ENCODE data around the gene UBTD1.
"Not testable (repeated sequence)": the region's sequence is repeated elsewhere in the genome, so short reads cannot be mapped to it uniquely, and the experiment has no call there.

Gene UBTD1

DNA sequence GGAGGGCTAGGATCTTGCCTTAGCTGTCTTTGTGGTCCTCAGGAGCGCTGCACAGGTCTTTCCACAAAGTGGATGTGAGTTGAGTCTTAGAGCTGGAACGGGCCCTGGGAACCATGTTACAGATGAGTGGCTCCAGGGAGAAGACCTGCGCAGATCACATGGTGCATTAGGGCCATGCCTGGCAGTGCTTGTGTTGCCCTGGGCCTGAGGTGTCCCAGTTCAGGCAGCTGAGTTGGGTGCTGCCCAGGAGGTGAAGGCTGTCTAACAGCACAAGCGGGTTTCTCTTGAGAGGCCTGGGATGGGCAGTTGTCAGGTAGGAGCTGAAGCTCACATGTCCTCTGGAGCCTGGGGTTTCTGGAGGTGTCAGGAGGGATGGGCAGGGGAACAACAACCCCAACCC lies 40.1 kb downstream of the UBTD1 start:
- no peak for DNase-seq (ENCODE audit: low read depth)

DNA sequence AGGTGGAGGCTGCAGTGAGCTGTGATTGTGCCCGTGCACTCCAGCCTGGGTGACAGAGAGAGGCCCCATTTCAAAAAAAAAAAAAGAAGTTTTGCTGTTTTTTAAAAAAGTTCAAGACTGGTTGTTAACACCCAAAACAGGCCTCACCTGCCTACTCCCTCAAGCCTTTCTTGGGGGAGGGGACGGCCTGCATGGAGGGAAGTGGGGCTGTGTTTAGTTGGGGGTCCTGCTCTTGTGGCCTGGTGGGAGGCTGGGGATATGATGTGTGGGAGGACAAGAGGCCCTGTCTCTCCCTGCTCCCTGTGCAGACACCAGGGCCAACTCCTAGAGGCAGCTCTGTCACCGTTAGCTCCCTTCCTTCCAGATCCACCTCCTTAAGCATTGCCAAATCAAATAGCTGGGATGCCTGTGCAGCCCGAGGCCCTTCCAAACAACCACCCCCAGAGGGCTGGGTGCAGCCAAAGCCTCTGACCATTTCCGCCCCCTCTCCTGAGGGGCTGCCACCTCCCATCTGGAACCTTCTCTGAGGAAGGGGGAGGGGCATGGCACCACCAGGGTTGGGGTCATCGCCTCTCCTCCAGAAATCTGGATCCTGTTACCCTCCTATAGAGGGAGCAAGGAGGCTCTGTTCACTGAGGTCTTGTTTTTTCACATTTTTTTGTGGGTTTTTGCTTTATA lies 40.9 kb downstream of the UBTD1 start:
- DNase-seq (ENCODE audit: low read depth), result peak; percentile 91

DNA sequence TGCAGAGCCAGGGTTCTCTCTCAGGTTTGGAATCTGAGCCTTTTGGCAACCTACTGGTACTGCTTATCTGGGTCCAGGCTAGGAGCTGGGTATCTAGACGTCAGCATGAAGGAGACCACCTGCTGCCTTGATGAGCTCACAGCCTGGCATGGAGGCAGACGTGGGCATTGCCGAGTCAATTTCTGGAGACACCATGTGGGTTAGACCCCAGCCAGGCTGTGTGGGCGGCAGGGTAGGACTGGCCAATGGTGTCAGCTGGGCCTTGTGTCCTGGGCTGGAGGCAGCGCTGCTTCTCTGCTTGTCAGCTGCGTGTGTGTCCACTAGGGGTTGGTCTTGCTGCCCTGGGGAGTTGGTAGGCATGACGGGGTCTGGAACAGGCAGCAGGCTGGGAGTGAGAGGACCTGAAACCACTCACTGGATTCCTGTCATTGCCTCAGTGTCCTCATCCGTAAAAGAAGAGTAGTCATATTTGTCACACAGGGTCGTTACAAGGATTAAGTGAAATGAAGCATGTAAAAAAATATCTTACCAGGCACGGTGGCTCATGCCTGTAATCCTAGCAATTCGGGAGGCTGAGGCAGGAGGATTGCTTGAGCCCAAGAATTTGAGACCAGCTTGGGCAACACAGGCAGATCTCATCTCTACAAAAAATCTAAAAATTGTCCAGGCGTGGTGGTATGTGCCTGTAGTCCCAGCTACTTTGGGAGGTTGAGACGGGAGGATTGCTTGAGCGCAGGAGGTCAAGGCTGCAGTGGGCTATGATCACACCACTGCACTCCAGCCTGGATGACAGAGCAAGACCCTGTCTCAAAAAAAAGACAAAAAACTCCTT lies 42.2 kb downstream of the UBTD1 start:
- no peak for DNase-seq (ENCODE audit: low read depth)

DNA sequence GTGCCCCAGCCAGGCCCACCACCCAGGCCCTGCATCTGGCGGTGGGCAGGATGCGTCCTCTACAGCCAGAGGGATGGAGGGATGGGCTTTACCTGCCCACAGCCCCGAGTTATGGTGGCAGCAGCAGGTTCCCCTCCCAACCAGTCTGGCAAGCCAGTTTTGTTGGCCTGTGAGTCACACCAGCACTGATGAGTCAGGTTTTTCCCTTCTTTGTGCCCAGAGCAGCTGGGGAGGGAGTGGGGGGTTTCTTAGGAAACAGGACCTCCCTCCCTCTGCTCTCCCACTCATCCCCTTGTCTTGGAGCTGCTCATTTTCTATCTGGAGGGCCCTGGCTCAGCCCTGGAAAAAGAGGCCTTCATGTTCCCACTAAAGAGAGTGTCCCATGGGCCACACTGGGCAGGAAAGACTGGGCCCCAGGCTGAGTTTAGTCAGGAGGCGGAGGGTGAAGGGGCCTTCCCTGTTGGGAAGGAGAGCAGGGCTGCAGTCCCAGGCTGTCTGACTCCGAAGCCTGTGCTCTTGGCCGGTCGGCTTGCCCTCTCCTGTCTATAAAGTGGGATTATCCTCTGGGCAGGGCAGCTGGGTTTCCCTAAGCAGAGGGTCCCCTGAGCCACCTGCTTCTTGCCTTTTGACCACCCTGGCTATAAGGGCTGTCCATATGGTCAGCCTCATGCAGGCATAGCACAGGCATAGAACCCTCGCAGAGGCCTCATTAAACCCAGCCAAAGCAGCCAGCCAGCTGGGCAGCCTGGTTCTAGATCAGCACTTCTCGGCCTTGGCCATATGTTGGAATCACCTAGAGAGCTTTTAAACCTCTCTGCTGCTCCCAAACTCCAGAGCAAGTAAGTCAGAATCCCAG lies 43.7 kb downstream of the UBTD1 start:
- peak; percentile 98 for DNase-seq (ENCODE audit: low read depth)

DNA sequence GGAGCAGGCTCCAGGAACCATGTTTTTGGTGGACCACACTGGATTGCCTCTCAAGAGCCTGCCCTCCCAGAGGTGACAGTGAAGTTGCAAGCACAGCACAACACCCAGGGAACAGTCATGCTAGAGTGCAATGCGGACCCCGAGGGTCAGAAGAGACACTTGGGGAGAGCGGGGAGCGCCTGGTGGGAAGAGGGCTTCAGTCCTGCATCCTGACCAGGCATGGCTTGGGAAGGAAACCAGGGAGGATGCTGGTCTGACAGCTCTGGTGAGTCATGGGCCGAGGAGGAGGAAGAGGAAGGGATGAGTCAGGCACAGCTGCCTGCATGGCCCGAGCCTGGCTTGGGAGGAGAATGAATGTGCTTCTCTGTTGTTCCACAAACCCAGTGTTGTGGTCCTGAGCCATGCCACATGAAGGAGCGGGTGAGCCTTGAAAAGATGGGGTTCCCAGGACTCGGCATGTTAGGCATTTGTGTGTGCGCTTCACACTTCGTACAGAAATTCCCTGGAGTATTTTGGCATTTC lies 44.4 kb downstream of the UBTD1 start:
- peak; percentile 97 for DNase-seq (ENCODE audit: low read depth)

- DNase-seq (ENCODE audit: low read depth), result no peak
Observed at GRCh38 chr10:97546456-97547270, 47.9 kb downstream of the UBTD1 start.

GRCh38 chr10:97547271-97547600 lies 48.5 kb downstream of the UBTD1 start:
- DNase-seq (ENCODE audit: low read depth), result no peak

GRCh38 chr10:97547962-97548361 lies 49.2 kb downstream of the UBTD1 start:
- DNase-seq (ENCODE audit: low read depth), result peak; percentile 53

DNA sequence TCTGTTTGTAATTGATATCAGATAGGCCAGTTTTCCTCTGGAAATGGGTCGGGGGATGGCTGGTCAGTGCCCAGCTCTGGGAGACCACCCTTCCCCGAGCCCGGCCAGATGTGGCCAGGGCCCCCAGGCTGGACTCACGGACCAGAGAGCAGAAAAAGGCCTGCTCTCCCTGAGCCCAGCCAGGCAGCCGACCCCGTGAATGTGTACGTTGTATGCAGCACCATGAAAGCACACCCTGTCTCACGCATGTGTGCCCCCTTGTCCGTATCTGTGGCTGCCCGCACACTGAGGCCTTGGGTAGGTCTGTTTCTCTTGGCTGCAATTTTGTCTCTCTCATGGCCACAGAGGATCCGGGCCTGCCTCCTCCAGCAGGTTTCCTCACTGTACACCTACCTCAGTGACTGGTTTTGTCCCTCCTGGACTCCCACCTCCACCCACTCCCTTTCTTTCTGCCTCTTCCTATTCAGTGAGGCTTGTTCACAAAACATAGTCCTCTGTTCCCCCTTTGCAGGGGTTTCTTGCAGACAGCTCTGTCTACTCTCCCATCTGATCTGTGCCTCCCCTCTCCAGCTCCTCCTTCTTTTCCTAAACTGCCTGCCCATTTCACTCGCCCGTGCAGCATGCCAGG lies 50.2 kb downstream of the UBTD1 start:
- no peak for DNase-seq (ENCODE audit: low read depth)

DNA sequence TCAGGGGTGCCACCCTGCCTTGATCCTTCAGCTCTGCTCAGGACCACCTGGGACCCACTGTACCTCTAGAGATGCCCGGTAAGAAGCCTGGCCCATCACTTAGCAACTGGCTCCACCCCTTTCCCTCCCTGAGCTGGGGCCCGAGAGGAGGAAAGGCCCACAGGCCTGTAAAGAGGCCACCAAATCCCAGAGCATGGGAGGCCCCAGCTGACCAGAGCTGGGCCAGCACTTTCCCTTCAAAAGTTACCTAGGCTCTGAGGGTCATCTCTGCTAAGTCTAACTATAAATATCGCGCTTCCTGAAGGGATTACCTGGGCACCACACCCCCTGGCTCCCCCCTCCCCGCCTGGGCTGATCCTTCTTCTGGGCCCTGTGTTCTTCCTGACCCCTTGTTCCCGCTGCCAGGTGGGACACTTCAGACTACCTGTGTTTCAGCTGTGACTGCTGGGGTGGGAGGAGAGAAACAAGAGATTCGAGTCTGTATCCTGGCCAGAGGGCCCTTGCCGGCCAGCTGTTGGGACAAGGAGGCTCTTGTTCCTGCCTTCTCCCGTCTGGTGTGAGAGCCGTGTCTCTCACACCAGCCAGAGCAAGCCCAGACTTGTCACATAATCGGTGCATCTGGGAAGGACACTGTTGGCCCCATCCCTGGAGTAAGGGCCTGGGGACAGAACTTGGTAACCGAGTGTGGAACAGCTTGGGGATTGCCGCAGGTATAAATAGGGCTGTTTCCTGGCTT lies 51.0 kb downstream of the UBTD1 start:
- DNase-seq (ENCODE audit: low read depth), result no peak

DNA sequence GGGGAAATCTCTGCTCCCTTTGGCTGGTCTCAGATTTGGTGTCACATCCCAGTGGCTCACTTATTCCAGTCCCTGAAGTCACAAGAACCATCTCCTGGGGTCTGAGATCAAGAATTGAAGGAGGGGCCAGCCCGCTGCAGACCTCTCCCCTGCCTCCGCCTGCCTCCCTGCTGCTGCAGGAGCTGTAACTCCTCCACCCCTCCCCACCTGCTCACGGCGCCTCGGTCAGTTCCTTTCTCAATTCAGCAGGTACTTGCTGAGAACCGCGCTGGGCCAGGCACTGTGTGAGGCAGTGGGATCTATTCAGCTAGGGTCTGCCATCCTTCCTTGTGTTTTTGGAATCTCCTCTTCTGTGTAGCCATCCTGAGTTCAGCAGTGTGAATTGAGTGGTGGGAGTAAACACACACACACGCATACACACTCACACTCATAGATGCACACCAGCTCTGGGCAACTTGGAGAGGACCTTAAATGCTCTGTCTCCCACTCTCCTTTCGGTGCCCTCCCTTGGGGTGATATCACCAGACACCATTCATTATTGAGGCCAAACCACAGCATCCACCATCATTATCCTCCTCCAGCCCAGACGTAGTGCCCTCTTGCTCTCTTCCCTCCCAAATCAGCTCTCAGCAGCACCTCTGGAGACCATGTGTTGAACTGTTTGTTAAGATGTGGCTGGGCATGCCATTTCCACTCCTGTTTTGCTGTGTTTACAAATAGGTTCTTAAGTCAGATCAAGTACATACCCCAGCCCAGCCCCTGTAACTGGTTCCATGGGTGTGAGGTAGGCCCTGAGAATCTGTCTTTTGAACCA lies 51.8 kb downstream of the UBTD1 start:
- no peak for DNase-seq (ENCODE audit: low read depth)

GRCh38 chr10:97551271-97551670 lies 52.5 kb downstream of the UBTD1 start:
- DNase-seq (ENCODE audit: low read depth), result no peak

DNA sequence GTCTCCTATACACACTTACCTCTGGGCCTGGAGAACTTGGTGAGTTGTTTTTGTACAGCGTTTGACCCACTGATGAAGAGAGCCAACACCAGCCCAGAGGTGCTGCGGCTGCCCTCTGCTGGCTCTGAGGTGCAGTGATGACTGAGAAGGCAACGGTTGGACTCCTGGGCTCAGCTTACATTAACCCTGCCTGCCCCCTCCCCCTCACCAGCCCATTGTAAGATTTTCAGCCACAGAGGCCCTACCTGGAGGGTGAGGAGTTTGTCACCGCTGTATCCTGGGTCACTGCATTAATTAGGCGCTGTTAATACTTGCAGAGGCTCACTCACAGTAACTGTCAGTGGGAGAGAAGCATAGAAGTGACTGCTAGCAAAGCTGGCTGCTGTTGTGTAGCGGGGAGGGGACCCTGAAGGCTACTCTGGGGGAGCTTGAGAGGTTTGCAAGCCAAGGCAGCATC lies 54.9 kb downstream of the UBTD1 start:
- peak; percentile 64 for DNase-seq (ENCODE audit: low read depth)

- DNase-seq (ENCODE audit: low read depth), result not testable (repeated sequence)
Observed at GRCh38 chr10:97554336-97554735, 55.6 kb downstream of the UBTD1 start.

DNA sequence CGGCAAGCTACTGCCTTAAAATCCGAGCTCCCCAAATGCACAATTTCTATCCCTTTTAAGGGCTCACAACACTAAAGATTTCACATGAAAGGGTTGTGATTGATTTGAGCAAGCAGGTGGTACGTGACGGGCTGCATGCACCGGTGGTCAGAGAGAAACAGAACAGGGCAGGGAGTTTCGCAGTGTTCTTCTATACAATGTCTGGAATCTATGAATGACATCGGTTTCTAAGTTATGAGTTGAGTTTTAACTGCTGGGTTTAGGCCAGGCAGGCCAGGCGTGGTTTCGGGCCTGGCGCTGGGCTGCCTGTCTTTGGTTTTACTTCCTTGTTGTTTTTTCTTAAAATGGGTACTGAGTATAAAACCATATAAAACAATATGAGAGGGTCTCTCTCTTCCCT lies 56.8 kb downstream of the UBTD1 start:
- not testable (repeated sequence) for DNase-seq (ENCODE audit: low read depth)

- not testable (repeated sequence) for DNase-seq (ENCODE audit: low read depth)
Observed at GRCh38 chr10:97560731-97561381, 62.1 kb downstream of the UBTD1 start.

- not testable (repeated sequence) for DNase-seq (ENCODE audit: low read depth)
Observed at GRCh38 chr10:97561386-97562077, 62.8 kb downstream of the UBTD1 start.

DNA sequence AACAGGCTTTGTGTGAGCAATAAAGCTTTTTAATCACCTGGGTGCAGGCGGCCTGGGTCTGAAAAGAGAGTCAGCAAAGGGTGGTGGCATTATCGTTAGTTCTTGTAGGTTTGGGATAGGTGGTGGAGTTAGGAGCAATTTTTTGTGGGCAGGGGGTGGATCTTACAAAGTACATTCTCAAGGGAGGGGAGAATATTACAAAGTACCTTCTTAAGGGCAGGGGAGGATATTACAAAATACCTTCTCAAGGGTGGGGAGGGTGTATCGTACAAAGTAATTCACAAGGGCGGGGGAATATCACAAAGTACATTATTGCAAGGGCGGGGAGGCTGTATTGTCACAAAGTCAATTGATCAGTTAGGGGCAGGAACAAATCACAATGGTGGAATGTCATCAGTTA lies 63.6 kb downstream of the UBTD1 start:
- DNase-seq (ENCODE audit: low read depth), result not testable (repeated sequence)
